Right renal cortex interstitium (tissue), 3 donors: ENCODE results near the gene DDX10. TPM values are rescaled to one million over a fixed set of nuclear protein-coding genes. Genes with fewer than 3 reads are reported as not detected.

ENCODE experiments used
- DNase-seq, 3 donors: peaks; one replicate each; pipeline ENCODE4 v3.0.0-alpha.2; 2013; ENCODE audit warnings: low read depth in 3 of 3, low spot score in 2 of 3
- polyA plus RNA-seq, 3 donors: library from polyadenylated mRNA; unstranded; fragments of 120-200 nt; gene quantifications; one replicate each; pipeline ENCODE4 v1.2.1, GENCODE V29; 2013; ENCODE audit not compliant: insufficient read length in 3 of 3

The DDX10 gene
- polyA plus RNA-seq, 3 donors, result 91.9 to 107 (median 97.4) TPM

DNA sequence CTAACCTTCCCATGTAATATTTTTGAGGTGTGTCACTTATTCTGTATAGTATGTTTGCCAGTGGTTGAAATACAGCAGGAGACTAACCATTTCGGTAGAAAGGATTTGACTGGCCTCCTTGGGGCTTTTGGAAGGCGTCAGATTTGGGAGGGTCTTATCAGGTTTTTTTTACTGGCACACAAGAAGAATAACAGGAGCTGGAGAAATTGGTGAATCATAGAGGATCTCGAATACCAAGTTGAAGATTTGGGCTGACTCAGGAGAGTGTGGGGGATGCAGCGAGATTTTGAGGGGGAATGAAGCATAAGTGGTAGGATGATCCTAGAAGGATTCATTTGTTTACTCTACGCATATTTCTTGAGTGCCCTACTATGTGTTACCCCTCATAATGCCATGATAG lies 200.5 kb downstream of the DDX10 start:
- DNase-seq, result no peak

DNA sequence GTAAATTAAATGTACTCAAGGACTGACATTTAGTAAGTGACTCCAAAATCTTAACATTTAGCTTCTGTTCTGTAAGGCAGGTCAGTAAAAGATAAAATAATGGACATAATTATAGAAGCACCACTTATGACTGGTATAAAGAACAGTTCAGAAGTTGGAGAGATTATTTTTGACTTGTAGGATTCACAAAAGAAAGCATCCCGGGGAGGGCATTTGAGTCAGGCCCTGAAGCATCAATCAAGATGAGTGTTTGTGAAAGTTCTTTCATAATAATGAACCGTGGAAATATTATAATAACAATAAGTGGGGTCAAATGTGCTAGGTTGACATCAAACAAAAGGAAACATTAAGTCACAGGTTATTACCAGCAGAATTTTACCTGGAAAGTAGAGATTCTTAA lies 201.9 kb downstream of the DDX10 start:
- no peak for DNase-seq

DNA sequence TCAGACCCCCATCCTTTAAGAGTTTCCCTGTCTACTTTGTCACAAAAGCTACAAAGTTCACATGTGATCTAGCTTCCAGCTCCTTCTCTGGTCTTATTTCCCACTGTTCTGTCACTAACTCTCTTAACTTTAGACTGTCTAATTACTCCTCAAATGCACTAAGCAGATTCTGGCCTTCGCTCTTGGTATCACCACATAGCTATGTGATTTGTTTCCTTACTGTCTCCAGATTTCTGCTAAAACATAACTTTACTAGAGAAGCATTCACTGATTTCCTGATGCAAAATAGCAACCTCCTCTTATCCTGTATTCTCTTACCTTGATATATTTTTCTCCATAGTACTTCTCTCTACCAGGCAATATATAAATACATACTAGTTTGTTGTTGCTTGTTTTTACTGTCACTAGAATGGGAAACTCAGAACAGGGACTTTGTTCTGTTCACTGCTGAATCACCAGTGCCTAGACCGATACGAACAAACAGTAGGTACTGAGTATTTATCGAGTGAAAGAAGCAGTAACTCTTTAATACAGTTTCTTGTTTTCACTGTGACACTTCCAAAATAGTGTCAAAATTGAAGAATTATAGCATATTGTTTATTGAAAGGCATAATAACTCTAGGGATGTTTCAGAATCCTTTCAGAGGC lies 205.6 kb downstream of the DDX10 start:
- DNase-seq, result no peak

DNA sequence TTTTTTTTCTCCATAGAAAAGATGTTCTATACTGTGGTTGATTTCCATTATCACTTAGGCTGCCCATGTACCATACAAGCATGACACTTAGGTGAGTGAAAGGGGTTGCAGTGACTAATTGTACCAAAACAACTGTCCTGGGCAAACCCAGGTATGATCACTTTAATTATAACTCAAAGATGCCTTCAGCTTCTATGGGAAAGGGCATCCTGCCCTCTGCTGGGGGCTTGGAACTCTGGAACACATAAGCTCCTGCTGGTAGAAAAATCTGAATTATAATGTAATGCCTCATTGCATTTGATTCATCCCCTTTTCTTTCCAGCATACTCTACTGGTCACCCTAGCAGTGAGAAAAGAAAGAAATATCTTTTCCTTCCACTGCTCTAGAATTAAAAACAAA lies 206.3 kb downstream of the DDX10 start:
- DNase-seq, result no peak

- no peak for DNase-seq
These were observed 207.0 kb downstream of the DDX10 start for GRCh38 chr11:108871867-108872266.

DNA sequence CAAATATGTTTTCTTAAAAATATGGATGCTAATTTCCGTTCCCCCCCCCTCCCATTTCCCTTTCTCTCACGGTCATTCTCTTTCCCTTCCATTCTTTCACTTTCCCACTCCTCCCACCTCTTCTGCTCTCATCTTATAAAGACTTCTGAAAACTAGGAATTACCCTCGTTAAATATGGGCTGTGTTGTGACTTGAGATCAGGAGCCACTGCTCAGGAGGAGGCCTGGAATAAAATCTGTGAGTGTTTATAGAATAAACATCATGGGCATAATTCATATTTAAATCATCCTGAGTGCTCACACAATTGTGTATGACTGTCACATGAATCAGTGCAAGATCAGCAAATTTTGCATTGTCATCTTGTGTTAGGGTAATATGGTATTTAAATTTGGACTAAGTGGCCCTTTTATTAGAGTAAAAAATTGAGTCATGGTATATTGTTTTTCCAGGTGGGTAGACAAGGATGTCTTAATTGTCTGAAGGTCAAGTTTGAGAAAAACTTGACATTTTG lies 208.0 kb downstream of the DDX10 start:
- no peak for DNase-seq

- DNase-seq, result no peak
These were observed 208.4 kb downstream of the DDX10 start for GRCh38 chr11:108873310-108873709.

GRCh38 chr11:108873941-108874340 lies 209.1 kb downstream of the DDX10 start:
- no peak for DNase-seq

- no peak for DNase-seq
These were observed 210.3 kb downstream of the DDX10 start for GRCh38 chr11:108875134-108875533.

DNA sequence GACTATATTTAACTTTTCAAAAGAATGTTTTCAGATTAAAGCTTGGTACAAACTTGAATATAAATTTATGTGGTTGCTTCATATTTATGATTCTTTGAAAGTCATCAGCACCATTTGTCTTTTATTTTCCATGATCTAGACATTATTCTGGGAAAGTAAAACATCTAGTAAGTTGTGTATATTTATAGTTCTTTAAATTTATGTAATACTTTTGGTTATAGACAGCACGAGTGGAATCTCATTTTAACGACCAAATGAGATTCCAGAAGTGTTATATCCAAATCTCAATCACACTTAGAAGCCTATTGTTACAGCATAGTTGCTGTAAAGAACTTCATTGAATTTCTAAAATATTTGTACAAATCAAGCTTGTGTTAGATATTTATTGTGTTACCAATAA lies 212.3 kb downstream of the DDX10 start:
- DNase-seq, result no peak

DNA sequence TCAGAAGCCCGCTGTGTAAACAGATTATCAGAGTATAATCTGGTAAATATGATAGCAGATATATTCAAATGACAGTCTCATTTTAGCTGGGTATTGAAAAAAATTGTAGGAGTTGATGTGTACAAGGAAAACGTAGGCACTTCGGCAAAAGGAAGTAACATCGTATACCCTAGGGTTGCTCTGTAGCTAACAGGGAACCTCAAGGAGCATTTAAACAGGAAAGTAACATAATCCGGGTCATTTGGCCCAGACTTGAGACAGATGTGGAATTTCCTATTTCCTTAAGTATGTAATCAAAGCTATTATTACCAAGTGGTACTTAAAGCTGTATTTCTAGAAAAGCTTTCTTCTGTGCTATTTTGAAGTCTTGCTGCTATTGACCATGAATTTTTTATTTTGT lies 215.6 kb downstream of the DDX10 start:
- no peak for DNase-seq

DNA sequence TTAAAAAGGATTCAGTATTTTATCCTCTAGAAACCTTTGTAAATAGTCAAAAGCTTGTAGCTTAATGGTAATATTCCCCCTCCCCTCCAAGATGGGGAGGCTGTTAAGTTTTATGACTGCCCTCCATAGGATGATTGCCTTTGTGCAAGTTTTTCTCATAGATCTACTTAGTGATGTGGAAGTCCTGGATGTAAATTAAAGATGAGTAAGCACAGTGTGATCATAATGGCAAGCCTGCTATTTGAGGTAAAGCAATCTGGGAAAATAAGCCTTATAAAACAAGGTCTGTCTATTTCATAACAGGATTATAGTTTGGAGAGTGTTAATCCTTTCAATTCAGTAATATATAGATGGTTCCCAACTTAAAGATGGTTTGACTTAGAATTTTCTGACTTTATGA lies 216.3 kb downstream of the DDX10 start:
- no peak for DNase-seq

GRCh38 chr11:108882211-108882831 lies 217.5 kb downstream of the DDX10 start:
- DNase-seq, result no peak

GRCh38 chr11:108886005-108886659 lies 221.3 kb downstream of the DDX10 start:
- DNase-seq, result no peak

DNA sequence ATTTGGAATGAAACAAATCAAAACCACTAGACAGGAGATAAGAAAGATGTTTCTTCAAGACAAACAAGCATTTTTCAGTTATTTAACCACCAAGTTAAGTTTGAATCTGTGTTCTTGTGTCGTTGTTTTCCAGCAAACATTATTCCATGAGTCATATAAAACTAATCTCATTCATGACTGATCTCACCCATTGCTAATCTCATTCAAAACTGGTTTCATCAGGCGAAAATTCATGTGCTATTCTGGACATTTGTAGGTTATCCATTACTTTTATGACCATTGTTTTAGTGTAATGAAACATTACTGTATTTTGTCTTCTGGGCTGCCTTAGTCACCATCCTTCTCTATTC lies 221.8 kb downstream of the DDX10 start:
- DNase-seq, result no peak

- DNase-seq, result no peak
These were observed 222.8 kb downstream of the DDX10 start for GRCh38 chr11:108887436-108888238.

DNA sequence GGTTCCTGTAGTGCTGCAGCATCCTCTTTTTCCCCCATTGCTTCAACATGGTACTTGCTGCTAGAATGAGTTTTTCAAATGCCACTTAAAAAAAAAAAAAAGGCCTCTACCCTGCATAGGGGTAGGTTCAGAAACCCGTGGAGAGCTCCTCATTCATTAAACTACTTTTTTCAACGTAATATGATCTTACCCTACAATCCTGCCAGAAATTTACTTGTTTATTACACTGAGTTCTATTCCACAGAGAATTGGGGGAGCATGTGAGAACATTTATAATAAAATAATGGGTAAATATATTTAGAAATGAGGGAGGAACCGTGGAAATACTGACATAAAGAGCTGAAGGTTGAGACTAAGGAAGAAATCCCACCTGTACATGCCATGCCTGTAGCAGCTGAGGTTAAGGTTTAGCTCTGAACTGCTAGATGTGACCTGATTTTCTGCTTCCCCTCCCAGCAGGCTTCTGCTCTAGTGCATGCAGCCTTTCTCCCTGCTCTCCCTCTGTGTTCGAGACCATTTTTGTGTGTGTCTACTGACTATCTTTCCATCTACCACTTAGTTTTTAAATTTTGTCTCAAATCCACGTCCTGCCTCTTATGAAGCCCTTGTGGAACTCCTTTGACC lies 225.7 kb downstream of the DDX10 start:
- DNase-seq, result no peak

DNA sequence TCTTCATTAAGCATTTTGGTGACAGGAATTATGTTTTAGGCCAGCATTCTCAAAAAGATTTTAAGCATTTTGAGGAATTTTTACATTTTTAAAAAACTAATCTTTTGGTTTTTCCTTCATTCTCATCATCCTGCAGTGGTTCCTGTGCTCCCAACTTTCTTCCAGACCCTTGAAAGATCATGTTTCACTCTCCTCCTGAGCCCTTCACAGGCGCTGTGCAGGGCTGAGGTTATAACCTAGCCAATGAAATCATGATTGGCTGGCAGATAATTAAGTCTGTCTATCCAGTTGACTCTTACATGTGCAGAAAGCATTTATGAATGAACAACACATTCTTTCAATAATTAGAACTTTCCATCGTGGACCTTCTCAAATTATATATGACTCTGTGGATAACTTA lies 226.3 kb downstream of the DDX10 start:
- DNase-seq, result no peak

DNA sequence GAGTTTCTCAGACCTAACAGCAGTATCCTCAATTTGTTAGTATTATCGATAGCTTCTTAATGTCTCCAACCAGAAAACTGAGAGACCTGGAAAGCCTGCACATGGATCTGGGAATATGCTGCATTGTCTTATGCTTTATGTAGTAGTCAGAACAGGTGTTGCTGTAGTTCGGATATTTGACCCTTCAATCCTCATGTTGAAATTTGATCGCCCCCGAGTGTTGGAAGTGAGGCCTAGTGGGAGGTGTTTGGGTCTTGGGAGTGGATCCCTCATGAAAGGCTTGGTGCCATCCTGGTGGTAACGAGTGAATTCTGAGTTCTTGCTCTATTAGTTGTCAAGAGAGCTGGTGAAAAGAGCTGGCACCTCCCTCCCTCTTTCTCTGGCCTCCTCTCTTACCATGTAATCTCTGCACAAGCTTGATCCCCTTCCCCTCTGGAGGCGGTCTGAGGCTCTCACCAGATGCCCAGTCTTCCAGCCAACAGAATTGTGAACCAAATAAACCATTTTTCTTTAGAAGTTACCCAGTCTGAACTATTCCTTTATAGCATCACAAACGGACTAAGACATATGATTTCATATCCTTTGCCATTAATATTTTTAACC lies 227.1 kb downstream of the DDX10 start:
- DNase-seq, result no peak
